Measurements from ENCODE around the gene PODNL1.
A peak's percentile ranks its signal among the peaks of the same experiment; 100 is the strongest.

Gene PODNL1

DNA sequence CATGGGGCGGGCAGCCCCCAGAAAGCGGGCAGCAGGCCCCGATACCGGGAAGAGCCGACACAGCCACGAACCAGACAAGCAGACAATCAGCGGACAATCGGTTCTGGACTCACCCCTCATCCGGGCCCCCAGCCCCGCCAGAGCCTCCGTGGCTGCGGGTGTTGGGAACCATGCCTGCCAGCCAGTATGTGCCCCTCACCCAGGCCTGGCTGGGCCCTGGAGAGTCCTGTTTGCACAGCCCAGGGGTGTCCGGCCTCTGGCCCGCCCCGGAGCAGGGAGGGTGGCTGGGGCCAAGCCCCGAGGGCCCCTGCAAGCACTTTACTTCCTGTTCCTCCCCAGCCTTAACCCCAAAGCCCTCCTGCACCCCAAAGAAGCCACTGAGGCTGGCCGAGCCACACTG lies 7.8 kb downstream of the PODNL1 start:
- no peak overlapping the region for H3K4me2 ChIP-seq (ENCODE audit: insufficient read depth, low read length, poor library complexity, severe bottlenecking)
- H3K4me1 ChIP-seq (ENCODE audit: control insufficient read depth in 2 of 2, insufficient read depth in 1 of 2, low read depth in 1 of 2, low read length in 2 of 2) = peaks cover 0 to 7% of the 10 kb centered on the region in 2 donors
- H3K27ac ChIP-seq (replicated peaks; ENCODE audit: low read length) = no peak overlapping the region
- H4K8ac ChIP-seq (ENCODE audit: low read depth, low read length) = no peak overlapping the region
- no peak overlapping the region for H3K14ac ChIP-seq (ENCODE audit: low read length)
- H2BK120ac ChIP-seq (ENCODE audit: low read depth, low read length) = no peak overlapping the region
- H3K23ac ChIP-seq (ENCODE audit: low read depth, low read length, poor library complexity) = no peak overlapping the region
- H3K9ac ChIP-seq (ENCODE audit: low read depth, low read length, poor library complexity) = no peak overlapping the region
- H3K79me1 ChIP-seq (ENCODE audit: low read depth, low read length) = no peaks in the 10 kb centered on the region
- no peaks in the 10 kb centered on the region for H3K9me3 ChIP-seq (replicated peaks in 1 of 2; ENCODE audit: control insufficient read depth in 2 of 2, insufficient read depth in 1 of 2, low read depth in 1 of 2, low read length in 2 of 2)
- peaks cover 24 to 30% of the 10 kb centered on the region in 2 donors for H3K36me3 ChIP-seq (replicated peaks in 1 of 2; ENCODE audit: control insufficient read depth in 2 of 2, insufficient read depth in 2 of 2, low read length in 2 of 2)
- no peak for DNase-seq (ENCODE audit: low spot score)
- H3K18ac ChIP-seq (ENCODE audit: low read length) = no peak overlapping the region
- no peak overlapping the region for H3K4ac ChIP-seq (ENCODE audit: low read length)
- no peak overlapping the region for H2AFZ ChIP-seq (ENCODE audit: low read length)
- no peak overlapping the region for H2BK12ac ChIP-seq (ENCODE audit: low read length)
- no peak overlapping the region for H2BK15ac ChIP-seq (ENCODE audit: low read length)
- peaks cover 0 to 2% (median 0%) of the 10 kb centered on the region in 3 experiments for H3K27me3 ChIP-seq (ENCODE audit: control insufficient read depth in 3 of 3, insufficient read depth in 3 of 3, low read depth in 1 of 3, low read length in 3 of 3)
- WGBS, 2 donors (ENCODE audit: extremely low coverage in 2 of 2, insufficient read length in 2 of 2, insufficient replicate concordance in 1 of 2) = no CpG with 5 or more reads among the region's 17 CpGs
- H2BK5ac ChIP-seq (ENCODE audit: low read length) = peak overlapping the region; percentile 53
- no peak overlapping the region for H3K4me3 ChIP-seq (ENCODE audit: low read length in 2 of 2)
- H2AK5ac ChIP-seq (ENCODE audit: low read depth, low read length) = no peak overlapping the region
- no peak overlapping the region for H4K91ac ChIP-seq (ENCODE audit: low read depth, low read length, poor library complexity)

DNA sequence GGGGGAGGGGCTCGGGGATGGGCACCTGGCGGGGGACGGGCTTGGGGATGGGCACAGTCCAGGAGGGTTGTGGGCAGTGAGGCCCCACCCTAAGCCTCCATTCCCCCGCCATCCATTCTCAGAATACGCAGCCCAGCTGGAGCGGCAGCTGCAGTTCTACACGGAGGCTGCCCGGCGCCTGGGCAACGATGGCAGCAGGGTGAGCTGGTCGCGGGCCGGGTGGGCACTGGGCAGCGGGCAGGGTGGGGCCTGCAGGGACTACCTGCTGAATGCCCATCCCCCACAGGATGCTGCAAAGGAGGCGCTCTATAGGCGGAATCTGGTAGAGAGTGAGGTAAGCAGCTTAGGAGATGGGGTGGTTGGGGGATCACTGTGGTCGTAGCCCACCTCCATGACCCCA lies 8.3 kb downstream of the PODNL1 start:
- DNase-seq (ENCODE audit: low spot score) = no peak
- H3K4me2 ChIP-seq (ENCODE audit: insufficient read depth, low read length, poor library complexity, severe bottlenecking) = no peak overlapping the region
- no CpG with 5 or more reads among the region's 17 CpGs for WGBS, 2 donors (ENCODE audit: extremely low coverage in 2 of 2, insufficient read length in 2 of 2, insufficient replicate concordance in 1 of 2)
- no peak overlapping the region for H2AFZ ChIP-seq (ENCODE audit: low read length)
- no peaks in the 10 kb centered on the region for H3K9me3 ChIP-seq (replicated peaks in 1 of 2; ENCODE audit: control insufficient read depth in 2 of 2, insufficient read depth in 1 of 2, low read depth in 1 of 2, low read length in 2 of 2)
- H2BK120ac ChIP-seq (ENCODE audit: low read depth, low read length) = no peak overlapping the region
- no peak overlapping the region for H3K18ac ChIP-seq (ENCODE audit: low read length)
- no peak overlapping the region for H2BK12ac ChIP-seq (ENCODE audit: low read length)
- no peak overlapping the region for H2BK15ac ChIP-seq (ENCODE audit: low read length)
- peak overlapping the region; percentile 53 for H2BK5ac ChIP-seq (ENCODE audit: low read length)
- peaks cover 0 to 6% of the 10 kb centered on the region in 2 donors for H3K4me1 ChIP-seq (ENCODE audit: control insufficient read depth in 2 of 2, insufficient read depth in 1 of 2, low read depth in 1 of 2, low read length in 2 of 2)
- H3K27me3 ChIP-seq (ENCODE audit: control insufficient read depth in 3 of 3, insufficient read depth in 3 of 3, low read depth in 1 of 3, low read length in 3 of 3) = peaks cover 0 to 2% (median 0%) of the 10 kb centered on the region in 3 experiments
- no peak overlapping the region for H2AK5ac ChIP-seq (ENCODE audit: low read depth, low read length)
- H3K14ac ChIP-seq (ENCODE audit: low read length) = no peak overlapping the region
- H3K4me3 ChIP-seq (ENCODE audit: low read length in 2 of 2) = no peak overlapping the region
- H3K36me3 ChIP-seq (replicated peaks in 1 of 2; ENCODE audit: control insufficient read depth in 2 of 2, insufficient read depth in 2 of 2, low read length in 2 of 2) = peaks cover 26 to 34% of the 10 kb centered on the region in 2 donors
- no peak overlapping the region for H3K23ac ChIP-seq (ENCODE audit: low read depth, low read length, poor library complexity)
- no peaks in the 10 kb centered on the region for H3K79me1 ChIP-seq (ENCODE audit: low read depth, low read length)
- peak overlapping the region; percentile 53 for H3K4ac ChIP-seq (ENCODE audit: low read length)
- H4K8ac ChIP-seq (ENCODE audit: low read depth, low read length) = no peak overlapping the region
- H4K91ac ChIP-seq (ENCODE audit: low read depth, low read length, poor library complexity) = no peak overlapping the region
- H3K9ac ChIP-seq (ENCODE audit: low read depth, low read length, poor library complexity) = no peak overlapping the region
- no peak overlapping the region for H3K27ac ChIP-seq (replicated peaks; ENCODE audit: low read length)

DNA sequence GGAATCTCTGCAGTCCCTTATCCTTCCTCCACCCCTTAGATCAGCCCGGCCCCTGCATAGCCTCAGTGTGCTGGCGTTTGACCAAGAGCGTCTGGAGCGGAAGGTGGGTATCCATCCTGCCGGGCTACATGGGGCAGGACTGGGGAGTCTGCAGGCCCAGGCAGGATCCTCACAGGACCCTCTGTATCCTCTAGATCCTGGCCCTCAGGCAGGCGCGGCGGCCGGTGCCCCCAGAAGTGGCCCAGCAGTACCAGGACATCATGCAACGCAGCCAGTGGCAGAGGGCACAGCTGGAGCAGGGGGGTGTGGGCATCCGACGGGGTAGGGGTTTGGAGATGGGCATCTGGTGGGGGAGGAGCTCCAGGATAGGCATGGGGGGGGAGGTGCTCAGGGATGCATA lies 8.9 kb downstream of the PODNL1 start:
- Histone ChIP-seq H3K27me3 (ENCODE audit: control insufficient read depth in 3 of 3, insufficient read depth in 3 of 3, low read depth in 1 of 3, low read length in 3 of 3) (no peaks in the 10 kb centered on the region), H2AK5ac (ENCODE audit: low read depth, low read length) (no peak overlapping the region), H3K9me3 (replicated peaks in 1 of 2; ENCODE audit: control insufficient read depth in 2 of 2, insufficient read depth in 1 of 2, low read depth in 1 of 2, low read length in 2 of 2) (no peaks in the 10 kb centered on the region), H2BK15ac (ENCODE audit: low read length) (no peak overlapping the region), H3K27ac (replicated peaks; ENCODE audit: low read length) (no peak overlapping the region), H3K4me3 (ENCODE audit: low read length in 2 of 2) (no peak overlapping the region), H4K91ac (ENCODE audit: low read depth, low read length, poor library complexity) (no peak overlapping the region), H3K79me1 (ENCODE audit: low read depth, low read length) (no peaks in the 10 kb centered on the region), H3K14ac (ENCODE audit: low read length) (no peak overlapping the region), H3K4me2 (ENCODE audit: insufficient read depth, low read length, poor library complexity, severe bottlenecking) (no peak overlapping the region), H3K18ac (ENCODE audit: low read length) (no peak overlapping the region), H3K9ac (ENCODE audit: low read depth, low read length, poor library complexity) (no peak overlapping the region), H3K4ac (ENCODE audit: low read length) (no peak overlapping the region), H3K4me1 (ENCODE audit: control insufficient read depth in 2 of 2, insufficient read depth in 1 of 2, low read depth in 1 of 2, low read length in 2 of 2) (no peaks in the 10 kb centered on the region), H3K23ac (ENCODE audit: low read depth, low read length, poor library complexity) (no peak overlapping the region), H4K8ac (ENCODE audit: low read depth, low read length) (no peak overlapping the region), H2AFZ (ENCODE audit: low read length) (no peak overlapping the region), H2BK120ac (ENCODE audit: low read depth, low read length) (no peak overlapping the region), H3K36me3 (replicated peaks in 1 of 2; ENCODE audit: control insufficient read depth in 2 of 2, insufficient read depth in 2 of 2, low read length in 2 of 2) (peaks cover 26 to 39% of the 10 kb centered on the region in 2 donors), H2BK12ac (ENCODE audit: low read length) (no peak overlapping the region), H2BK5ac (ENCODE audit: low read length) (no peak overlapping the region)
- WGBS, 2 donors (ENCODE audit: extremely low coverage in 2 of 2, insufficient read length in 2 of 2, insufficient replicate concordance in 1 of 2) = no CpG with 5 or more reads among the region's 12 CpGs
- no peak for DNase-seq (ENCODE audit: low spot score)

DNA sequence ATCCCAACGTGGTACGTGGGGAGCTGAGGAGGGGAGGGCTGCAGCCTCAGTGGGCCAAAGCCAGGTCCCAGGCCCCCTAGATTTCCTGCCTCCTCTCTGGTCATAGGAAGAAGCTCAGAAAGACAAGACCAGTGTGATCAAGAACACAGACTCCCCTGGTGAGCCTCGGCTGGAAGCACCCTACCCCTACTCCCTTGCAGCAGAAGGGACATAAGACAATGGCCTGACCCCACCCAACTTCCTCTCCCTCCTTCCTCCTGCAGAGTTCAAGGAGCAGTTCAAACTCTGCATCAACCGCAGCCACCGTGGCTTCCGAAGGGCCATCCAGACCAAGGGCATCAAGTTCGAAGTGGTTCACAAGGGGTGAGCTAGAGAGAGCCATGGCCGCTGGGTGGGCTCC lies 11.5 kb downstream of the PODNL1 start:
- H2BK12ac ChIP-seq (ENCODE audit: low read length) = no peak overlapping the region
- H3K4ac ChIP-seq (ENCODE audit: low read length) = no peak overlapping the region
- no peak overlapping the region for H3K27ac ChIP-seq (replicated peaks; ENCODE audit: low read length)
- H3K4me2 ChIP-seq (ENCODE audit: insufficient read depth, low read length, poor library complexity, severe bottlenecking) = no peak overlapping the region
- H3K14ac ChIP-seq (ENCODE audit: low read length) = no peak overlapping the region
- H2AK5ac ChIP-seq (ENCODE audit: low read depth, low read length) = no peak overlapping the region
- H2AFZ ChIP-seq (ENCODE audit: low read length) = no peak overlapping the region
- H3K9ac ChIP-seq (ENCODE audit: low read depth, low read length, poor library complexity) = peak overlapping the region; percentile 37
- H3K27me3 ChIP-seq (ENCODE audit: control insufficient read depth in 3 of 3, insufficient read depth in 3 of 3, low read depth in 1 of 3, low read length in 3 of 3) = no peaks in the 10 kb centered on the region
- H3K9me3 ChIP-seq (replicated peaks in 1 of 2; ENCODE audit: control insufficient read depth in 2 of 2, insufficient read depth in 1 of 2, low read depth in 1 of 2, low read length in 2 of 2) = no peaks in the 10 kb centered on the region
- H2BK5ac ChIP-seq (ENCODE audit: low read length) = no peak overlapping the region
- no peak overlapping the region for H2BK15ac ChIP-seq (ENCODE audit: low read length)
- H3K18ac ChIP-seq (ENCODE audit: low read length) = no peak overlapping the region
- no peak overlapping the region for H4K8ac ChIP-seq (ENCODE audit: low read depth, low read length)
- no CpG with 5 or more reads among the region's 8 CpGs for WGBS, 2 donors (ENCODE audit: extremely low coverage in 2 of 2, insufficient read length in 2 of 2, insufficient replicate concordance in 1 of 2)
- peaks cover 2% of the 10 kb centered on the region for H3K79me1 ChIP-seq (ENCODE audit: low read depth, low read length)
- no peak overlapping the region for H2BK120ac ChIP-seq (ENCODE audit: low read depth, low read length)
- no peak for DNase-seq (ENCODE audit: low spot score)
- no peak overlapping the region for H4K91ac ChIP-seq (ENCODE audit: low read depth, low read length, poor library complexity)
- no peak overlapping the region for H3K4me3 ChIP-seq (ENCODE audit: low read length in 2 of 2)
- H3K36me3 ChIP-seq (replicated peaks in 1 of 2; ENCODE audit: control insufficient read depth in 2 of 2, insufficient read depth in 2 of 2, low read length in 2 of 2) = peaks cover 38 to 58% of the 10 kb centered on the region in 2 donors
- H3K23ac ChIP-seq (ENCODE audit: low read depth, low read length, poor library complexity) = no peak overlapping the region
- H3K4me1 ChIP-seq (ENCODE audit: control insufficient read depth in 2 of 2, insufficient read depth in 1 of 2, low read depth in 1 of 2, low read length in 2 of 2) = no peaks in the 10 kb centered on the region
